IPS-NIHi11 (cell line): ENCODE results near the gene RNU1-2.
"Not testable (repeated sequence)": the region's sequence is repeated elsewhere in the genome, so short reads cannot be mapped to it uniquely, and the experiment has no call there.

Experiments
- DNase-seq: peaks from one replicate; pipeline ENCODE4 v3.0.0; 2012; ENCODE audit warnings: mixed read lengths, low spot score

The RNU1-2 gene

DNA sequence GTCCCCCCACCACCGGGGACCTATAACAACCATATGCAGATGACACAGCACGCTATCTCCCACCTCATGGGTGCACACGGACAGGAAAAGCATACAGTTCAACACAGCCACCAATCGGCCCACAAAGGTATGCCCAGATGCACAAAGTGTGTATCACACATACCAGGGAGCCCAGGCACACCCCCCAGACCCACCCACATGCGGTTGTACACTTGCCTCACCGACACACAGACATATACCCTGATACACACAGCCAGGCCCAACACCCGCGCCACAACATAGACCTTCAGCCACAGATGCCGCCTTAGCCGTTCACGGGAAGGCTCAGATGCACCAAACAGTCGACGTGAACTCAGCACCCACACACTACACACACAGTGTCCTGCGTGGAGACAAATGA, 31.5 kb downstream of the RNU1-2 start:
- DNase-seq: no peak

GRCh38 chr1:16927711-16928485, 32.1 kb downstream of the RNU1-2 start:
- peak; percentile 21 for DNase-seq

DNA sequence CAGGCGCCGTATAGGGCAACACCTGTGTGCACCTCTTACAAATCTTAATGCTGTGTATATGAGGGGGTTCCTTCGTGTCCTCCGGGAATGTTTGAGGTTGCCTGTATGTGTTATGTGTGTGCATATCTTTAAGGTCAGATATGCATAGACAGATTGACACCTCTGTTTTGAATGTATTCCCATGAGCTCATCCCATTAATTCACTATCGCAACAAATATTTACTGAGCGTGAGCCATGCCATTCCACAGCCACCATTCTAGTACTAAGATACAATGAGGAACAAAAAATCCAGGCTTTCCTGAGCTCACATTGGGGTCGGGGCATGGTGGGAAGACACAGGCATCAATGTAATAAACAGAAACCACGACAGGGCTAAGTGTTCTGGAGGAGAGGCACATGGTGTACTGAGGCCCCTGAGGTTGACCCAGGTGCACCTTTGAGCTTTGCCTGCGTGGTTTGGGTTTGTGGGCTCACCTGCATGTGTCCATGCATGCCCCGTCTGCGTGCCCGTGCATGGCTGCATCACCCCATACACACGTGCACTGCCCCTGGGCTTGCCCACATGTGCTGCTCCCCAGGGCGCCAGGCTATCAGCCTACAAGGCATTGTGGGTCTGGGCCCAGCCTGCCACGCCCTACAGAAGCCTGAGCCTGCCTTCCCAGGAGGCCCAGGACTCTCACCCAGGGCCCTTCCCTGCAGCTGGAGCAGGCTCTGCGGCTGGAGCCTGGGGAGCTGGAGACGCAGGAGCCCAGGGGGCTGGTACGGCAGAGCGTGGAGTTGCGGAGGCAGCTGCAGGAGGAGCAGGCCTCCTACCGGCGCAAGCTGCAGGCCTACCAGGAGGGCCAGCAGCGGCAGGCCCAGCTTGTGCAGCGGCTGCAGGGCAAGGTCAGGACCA, 33.6 kb downstream of the RNU1-2 start:
- DNase-seq: peak; percentile 33

DNA sequence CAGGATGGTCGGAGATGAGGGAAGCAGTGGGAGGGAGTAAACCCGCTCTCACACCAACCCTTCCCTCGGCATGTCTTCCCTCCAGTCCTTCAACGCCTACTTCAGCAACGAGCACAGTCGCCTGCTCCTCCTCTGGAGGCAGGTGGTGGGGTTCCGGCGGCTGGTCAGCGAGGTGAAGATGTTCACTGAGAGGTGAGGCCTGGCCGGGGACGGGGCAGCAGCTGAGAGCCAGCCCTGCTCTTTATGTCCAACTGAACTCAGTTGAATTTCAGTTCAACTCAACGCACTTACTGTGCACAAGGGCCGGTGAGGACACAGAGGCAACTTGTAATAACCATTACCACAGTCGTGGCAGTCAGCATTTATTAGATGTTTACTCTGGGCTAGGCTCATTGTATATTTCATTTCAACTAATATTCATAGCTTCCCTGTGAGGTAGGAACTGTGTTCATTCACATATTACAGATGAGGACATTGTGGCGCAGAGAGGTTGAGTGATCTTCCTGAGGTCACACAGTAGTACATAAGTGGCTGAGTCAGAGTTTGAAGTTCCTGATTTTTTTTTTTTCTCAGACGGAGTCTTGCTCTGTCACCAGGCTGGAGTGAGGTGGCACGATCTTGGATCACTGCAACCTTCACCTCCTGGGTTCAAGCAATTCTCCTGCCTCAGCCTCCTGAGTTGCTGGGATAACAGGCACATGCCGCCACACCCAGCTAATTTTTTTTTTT, 35.6 kb downstream of the RNU1-2 start:
- not testable (repeated sequence) for DNase-seq

DNA sequence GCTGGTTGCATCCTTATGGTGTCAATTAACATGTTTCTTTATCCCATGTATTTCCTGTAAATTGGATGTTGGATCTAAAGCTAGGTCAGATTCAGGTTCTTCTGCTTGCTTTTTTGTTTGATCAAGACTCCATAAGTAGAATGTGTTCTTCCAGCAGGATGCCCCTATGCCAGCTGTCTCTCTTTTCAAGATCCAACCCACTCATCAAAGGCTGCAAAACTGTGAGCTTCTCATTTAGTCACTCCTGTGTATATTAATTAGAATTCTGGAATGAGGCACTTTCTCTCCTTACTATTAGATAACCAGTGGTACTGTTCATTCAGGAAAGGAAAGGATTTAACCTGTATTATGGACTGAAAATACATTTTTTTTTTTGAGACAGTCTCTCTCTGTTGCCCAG, 38.2 kb downstream of the RNU1-2 start:
- DNase-seq: not testable (repeated sequence)

- DNase-seq: not testable (repeated sequence)
Observed at GRCh38 chr1:16936580-16936979, 40.8 kb downstream of the RNU1-2 start.

- DNase-seq: peak; percentile 81
Observed at GRCh38 chr1:16938351-16939321, 42.9 kb downstream of the RNU1-2 start.

DNA sequence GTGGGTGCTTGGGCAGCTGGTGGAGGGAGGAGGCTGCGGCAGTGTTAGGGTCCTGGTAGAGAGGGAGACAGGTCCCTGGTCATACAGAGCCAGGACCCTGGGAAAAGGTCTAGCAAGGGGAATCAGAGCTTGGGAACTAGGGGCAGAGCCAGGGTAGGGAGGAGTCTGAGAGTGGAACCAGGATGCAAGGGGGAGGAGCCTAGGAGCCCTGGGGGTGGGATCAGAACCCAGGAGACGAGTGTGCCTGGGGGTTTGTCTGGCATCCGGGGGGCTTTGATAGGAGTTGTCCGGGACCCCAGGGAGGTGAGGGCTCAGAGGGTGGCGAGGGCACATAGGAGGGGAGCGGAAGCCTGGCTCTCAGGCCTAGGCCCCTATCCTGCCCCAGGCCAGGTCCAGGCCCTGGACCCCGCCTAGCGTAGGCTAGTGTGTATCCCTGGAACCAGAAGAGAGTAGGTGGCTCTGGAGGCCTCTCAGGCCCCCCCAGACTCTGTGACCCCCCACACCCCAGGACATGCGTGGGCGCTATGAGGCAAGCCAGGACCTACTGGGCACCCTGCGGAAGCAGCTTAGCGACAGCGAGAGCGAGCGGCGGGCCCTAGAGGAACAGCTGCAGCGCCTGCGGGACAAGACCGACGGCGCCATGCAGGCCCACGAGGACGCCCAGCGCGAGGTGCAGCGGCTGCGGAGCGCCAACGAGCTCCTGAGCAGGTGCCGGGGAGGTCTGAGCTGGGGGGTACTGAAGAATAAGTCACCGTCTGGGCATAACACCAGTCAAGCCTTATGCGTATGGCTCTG, 43.8 kb downstream of the RNU1-2 start:
- not testable (repeated sequence) for DNase-seq

GRCh38 chr1:16944038-16944437, 48.3 kb downstream of the RNU1-2 start:
- no peak for DNase-seq

- not testable (repeated sequence) for DNase-seq
Observed at GRCh38 chr1:16945512-16945911, 49.7 kb downstream of the RNU1-2 start.
